ENCODE data around the gene SNX32. TPM values are rescaled to one million over a fixed set of nuclear protein-coding genes. Genes with fewer than 3 reads are reported as not detected.

Gene SNX32
- total RNA-seq, 1 donor from 2014 or later: 0.13 TPM

- no peak for DNase-seq (ENCODE audit: low read depth in 2 of 2)
Measured at GRCh38 chr11:65865550-65866172, 31.9 kb downstream of the SNX32 start.

- no peak for DNase-seq (ENCODE audit: low read depth in 2 of 2)
Measured at GRCh38 chr11:65866509-65867283, 32.9 kb downstream of the SNX32 start.

GRCh38 chr11:65867284-65868071, 33.7 kb downstream of the SNX32 start:
- no peak for DNase-seq (ENCODE audit: low read depth in 2 of 2)

GRCh38 chr11:65868076-65868667, 34.4 kb downstream of the SNX32 start:
- no peak for DNase-seq (ENCODE audit: low read depth in 2 of 2)

- DNase-seq (ENCODE audit: low read depth in 2 of 2): no peak
Measured at GRCh38 chr11:65868907-65869306, 35.1 kb downstream of the SNX32 start.

- no peak for DNase-seq (ENCODE audit: low read depth in 2 of 2)
Measured at GRCh38 chr11:65869643-65870306, 36.0 kb downstream of the SNX32 start.

- DNase-seq (ENCODE audit: low read depth in 2 of 2): no peak
Measured at GRCh38 chr11:65870307-65870658, 36.5 kb downstream of the SNX32 start.

GRCh38 chr11:65870706-65871681, 37.2 kb downstream of the SNX32 start:
- DNase-seq (ENCODE audit: low read depth in 2 of 2): no peak

- DNase-seq (ENCODE audit: low read depth in 2 of 2): no peak
Measured at GRCh38 chr11:65871811-65872548, 38.2 kb downstream of the SNX32 start.

GRCh38 chr11:65872586-65873317, 39.0 kb downstream of the SNX32 start, which contains the start of gene EFEMP2:
EFEMP2 (minus strand) TSS chr11:65872800; CDS start chr11:65872354, 446 bp downstream.
- DNase-seq (ENCODE audit: low read depth in 2 of 2): no peak

GRCh38 chr11:65873318-65874156, 39.8 kb downstream of the SNX32 start:
- peak in 1 of 2 donors; percentile 84 for DNase-seq (ENCODE audit: low read depth in 2 of 2)

GRCh38 chr11:65879617-65880016, 45.9 kb downstream of the SNX32 start, which contains the start of gene CTSW:
CTSW (plus strand) TSS chr11:65879837; CDS start chr11:65879855, 18 bp downstream.
- no peak for DNase-seq (ENCODE audit: low read depth in 2 of 2)

- DNase-seq (ENCODE audit: low read depth in 2 of 2): no peak
Measured at GRCh38 chr11:65880027-65880426, 46.3 kb downstream of the SNX32 start.

- no peak for DNase-seq (ENCODE audit: low read depth in 2 of 2)
Measured at GRCh38 chr11:65880844-65881421, 47.2 kb downstream of the SNX32 start.

GRCh38 chr11:65882120-65883057, 48.6 kb downstream of the SNX32 start:
- DNase-seq (ENCODE audit: low read depth in 2 of 2): no peak

Data from dermis microvascular lymphatic vessel endothelial cell (primary cell).